Measurements from ENCODE around the gene ZNF609.

Gene ZNF609

GRCh38 chr15:64460206-64460723 is at the start of gene ZNF609:
Gene ZNF609, plus strand, starts transcription at chr15:64460578. Its CDS starts 38,842 bp downstream, at chr15:64499420.
- peak; percentile 89 for DNase-seq (ENCODE audit: low spot score)

DNA sequence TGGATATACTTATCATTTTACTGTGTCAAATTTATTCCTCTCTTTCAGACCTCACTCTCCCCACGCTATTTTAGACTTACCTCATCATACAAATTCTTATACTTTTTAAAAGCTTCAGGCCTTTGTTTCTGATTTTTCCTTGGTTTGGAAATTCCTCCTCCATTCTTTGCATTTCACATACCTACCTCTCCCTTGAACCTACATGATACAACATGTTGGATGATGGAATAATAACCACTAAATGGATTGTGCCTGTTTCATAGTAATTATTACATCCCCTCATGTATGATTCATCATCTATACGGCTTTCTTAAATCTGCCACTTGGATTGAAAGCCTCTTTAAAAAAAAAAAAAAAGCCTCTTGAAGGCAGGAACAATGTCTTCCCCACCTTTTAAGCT is 48.2 kb upstream of the ZNF609 start:
- no peak for DNase-seq (ENCODE audit: low spot score)

- no peak for DNase-seq (ENCODE audit: low spot score)
Measured at GRCh38 chr15:64422697-64423096, 37.7 kb upstream of the ZNF609 start.

- DNase-seq (ENCODE audit: low spot score) = no peak
Measured at GRCh38 chr15:64423970-64424369, 36.4 kb upstream of the ZNF609 start.

DNA sequence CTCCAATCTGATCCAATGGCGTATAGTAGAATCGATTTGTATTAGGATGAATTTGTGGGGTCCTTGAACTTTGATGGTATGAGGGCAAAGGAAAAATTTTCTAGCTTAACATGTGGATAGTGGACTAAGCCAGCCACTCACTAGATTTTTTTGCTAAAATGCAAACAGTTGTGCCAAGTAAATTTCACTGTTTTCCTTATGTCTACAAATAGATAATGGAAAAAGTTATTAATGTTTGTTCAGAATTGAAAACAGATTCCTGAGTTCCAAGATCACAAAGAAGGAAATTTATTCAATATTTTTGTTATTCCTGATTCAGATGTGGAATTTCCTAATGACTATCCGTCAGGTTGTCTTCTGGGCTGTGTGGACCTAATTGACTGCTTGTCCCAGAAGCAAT is 35.2 kb upstream of the ZNF609 start:
- no peak for DNase-seq (ENCODE audit: low spot score)

DNA sequence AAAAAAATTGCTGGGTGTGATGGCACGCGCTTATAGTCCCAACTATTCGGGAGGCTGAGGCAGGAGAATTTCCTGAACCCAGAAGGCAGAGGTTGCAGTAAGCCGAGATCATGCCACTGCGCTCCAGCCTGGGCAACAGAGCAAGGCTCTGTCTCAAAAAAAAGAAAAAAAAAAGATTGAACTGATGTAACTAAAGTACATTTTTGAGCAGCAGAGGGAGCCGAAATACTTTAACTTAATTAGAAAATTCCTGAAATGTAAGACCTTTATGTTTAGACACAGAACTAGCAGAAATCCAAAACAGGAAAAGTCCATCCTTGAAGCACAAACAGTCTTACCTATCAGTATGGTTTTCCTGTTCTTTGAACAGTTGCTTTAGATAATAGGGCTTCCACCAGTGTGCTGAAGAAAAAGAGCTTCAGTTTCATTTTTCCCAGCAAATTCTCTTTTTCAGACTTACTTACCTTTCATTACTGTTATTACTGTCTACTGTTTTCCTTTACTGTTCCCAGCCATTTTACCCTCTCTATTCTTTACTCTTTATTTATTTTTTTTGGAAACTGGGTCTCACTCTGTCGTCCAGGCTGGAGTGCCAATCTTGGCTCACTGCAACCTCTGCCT is 33.4 kb upstream of the ZNF609 start:
- DNase-seq (ENCODE audit: low spot score) = no peak

DNA sequence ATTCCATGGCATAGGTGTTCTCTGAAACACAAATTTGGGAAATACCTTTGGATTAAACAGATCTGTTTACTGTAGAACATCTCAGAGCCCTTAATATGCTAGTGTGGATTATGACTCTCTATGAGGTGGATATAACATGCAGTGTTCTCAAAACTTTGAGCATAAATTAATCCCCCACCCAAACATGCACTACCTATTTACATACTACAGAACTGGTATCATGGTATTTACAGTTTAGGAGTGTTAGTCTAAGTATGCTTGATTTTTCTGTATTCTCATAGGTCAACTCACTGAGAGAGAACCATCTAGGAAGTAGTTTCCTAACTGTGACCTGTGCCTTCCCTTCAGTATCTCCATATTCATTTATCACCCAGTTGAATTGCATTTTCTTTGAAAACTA is 30.9 kb upstream of the ZNF609 start:
- no peak for DNase-seq (ENCODE audit: low spot score)

DNA sequence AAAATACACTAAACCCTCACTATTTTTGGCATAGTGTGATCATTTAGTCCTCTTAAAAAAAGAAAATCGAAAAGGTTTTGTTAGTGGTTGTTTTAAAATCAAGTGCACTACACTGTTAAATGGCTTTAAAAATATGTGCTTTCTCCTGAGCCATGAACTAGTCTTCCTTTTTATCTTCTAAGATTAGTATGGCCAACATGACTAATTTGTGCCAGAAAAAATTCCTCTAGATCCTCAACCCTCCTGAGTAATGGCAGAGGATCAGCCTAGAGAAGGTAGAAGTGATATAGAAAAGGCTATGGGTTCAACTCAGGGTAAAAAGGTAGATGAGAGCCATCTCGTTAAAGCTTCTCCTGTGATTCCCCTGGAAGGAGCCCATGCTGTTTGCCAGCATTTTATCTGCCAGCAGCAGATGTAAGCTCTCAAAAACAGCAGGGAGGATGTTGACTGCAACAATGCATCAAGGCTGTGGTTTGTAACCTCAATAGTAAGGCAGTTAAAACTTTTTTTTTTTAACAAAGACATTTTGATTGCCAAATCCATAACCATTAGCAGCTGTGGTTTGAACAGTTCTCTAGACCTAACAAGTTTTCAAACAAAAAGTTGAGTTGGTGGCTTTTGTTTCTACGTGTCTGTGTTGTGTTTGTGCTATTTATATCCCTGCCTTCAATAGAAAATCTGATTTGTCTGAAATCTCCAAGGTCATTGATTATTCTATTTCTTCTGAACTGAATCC is 30.2 kb upstream of the ZNF609 start:
- no peak for DNase-seq (ENCODE audit: low spot score)

- DNase-seq (ENCODE audit: low spot score) = no peak
Measured at GRCh38 chr15:64437982-64438381, 22.4 kb upstream of the ZNF609 start.

DNA sequence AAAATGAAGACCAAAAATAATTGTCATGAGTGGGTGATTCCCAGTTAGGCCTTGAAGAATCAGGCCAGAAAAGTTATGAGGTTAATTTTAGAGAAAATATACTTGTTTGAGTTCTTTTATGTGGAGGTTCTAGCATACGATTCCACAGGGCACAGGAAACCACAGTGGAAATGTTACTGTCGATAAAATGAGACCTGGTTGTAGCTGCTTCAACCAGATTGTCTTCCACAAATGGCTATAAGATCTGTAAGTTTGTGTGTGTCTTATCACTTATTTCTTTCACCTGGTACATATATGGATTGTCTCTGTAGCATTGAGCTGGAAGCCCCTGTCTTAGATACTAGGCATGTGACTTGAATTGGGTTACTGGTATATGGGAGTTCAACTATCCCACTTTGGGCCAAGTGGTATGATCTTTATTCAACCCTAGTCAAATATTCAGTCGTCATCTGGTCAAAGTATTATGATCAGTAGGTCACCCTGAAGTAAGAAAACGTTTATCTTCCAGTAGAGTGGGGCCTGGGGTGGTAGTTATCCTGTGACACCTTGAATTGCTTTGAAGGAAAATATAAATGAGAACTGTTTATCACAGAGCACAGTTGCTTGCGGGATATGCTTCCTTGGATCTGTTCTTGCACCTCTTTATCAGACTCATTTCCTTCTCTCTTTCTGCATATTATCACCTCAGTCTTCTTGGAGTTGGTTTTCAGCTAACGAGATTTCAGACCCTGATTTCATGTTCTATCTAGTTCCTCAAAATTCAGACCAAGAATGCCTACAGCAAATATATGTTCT is 21.5 kb upstream of the ZNF609 start:
- no peak for DNase-seq (ENCODE audit: low spot score)

DNA sequence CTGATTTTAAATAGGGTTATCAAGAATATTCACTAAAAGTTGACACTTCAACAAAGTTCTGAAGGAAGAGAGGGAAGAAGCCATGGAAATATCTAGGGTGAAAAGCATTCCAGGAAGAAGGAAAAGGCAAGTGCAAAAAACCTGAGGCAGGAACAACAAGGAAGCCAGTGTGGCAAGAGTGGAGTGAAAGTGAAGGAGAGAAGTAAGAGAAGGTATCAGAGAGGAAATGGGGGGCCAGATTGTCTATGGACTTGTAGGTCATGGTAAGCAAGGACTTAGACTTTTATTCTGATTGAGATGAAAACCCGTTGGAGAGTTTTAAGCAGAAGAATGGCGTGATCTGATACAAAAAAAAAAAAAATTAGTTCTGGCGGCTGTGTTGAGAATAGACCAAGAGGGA is 18.5 kb upstream of the ZNF609 start:
- no peak for DNase-seq (ENCODE audit: low spot score)

DNA sequence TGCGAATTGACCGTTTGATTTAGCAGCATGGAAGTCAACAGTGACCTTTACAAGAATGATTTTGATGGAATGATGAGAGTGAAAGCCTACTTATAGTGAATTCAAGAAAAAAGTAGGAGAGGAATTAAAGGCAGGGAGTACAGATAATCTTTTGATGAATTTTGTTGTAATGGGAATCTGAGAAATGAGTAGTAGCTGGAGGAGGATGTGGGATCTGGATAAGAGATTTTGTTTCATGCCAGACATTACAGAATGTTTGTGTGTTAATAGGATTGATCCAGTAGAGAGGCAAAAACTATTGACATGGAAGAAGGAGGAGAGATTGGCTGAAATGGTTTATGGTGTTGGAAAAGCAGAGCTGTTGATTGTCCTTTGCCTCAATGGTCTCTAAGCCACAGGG is 17.4 kb upstream of the ZNF609 start:
- DNase-seq (ENCODE audit: low spot score) = no peak

DNA sequence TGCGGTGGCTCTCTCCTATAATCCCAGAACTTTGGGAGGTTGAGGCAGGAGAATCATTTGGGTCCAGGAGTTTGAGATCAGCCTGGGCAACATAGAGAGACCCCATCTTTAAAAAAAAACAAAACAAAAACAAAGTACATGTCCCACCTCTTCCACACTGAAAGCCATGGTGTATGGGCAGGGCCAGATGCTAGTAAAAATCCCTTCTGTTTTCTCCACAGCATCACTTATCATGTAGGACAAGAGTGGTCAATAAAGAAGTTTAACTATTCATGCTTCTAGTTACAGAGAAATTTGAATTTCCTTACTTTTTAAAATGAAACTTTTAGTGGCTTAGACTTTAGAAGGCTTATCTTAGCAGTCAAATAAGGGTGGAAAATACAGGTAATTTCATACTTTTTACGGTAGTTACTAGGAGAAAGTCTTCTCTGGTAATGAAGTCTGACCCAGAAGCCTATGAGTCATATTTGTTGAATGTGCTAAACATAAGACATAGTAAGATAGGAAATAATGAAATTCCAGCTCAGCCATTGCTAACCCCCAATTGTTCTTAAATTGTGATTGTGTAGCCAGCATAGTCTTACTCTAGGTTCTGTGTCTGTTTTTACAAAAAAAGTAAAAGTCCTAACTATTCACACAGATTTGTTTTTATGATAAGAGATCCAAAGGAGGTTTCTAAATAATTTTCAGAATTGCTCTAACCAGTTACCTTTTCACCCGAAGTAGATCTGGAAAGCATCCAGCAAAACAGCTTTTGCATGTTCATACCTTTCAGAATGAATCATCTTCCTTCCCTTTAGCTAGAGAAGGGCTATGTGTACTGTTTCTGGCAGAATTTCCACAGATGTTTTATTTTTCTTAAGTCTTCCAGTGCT is 16.4 kb upstream of the ZNF609 start:
- no peak for DNase-seq (ENCODE audit: low spot score)

DNA sequence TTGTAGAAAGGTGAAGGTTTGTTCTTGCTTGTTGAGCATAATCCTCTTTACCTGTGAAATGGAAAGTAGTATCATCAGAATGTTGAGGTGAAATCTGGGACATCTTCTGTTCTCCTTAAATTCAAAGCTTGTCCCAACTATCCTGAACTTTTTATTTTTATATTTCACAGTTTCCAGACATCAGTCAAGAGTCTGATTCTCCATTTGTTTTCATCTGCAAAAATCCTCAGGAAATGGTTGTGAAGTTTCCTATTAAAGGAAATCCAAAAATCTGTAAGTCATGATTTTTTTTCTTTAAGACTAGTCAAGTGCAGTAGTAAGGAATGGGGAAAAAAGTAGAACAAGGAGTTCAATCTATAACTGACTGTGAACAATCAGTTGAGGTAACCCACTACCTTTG is 15.5 kb upstream of the ZNF609 start:
- DNase-seq (ENCODE audit: low spot score) = no peak

DNA sequence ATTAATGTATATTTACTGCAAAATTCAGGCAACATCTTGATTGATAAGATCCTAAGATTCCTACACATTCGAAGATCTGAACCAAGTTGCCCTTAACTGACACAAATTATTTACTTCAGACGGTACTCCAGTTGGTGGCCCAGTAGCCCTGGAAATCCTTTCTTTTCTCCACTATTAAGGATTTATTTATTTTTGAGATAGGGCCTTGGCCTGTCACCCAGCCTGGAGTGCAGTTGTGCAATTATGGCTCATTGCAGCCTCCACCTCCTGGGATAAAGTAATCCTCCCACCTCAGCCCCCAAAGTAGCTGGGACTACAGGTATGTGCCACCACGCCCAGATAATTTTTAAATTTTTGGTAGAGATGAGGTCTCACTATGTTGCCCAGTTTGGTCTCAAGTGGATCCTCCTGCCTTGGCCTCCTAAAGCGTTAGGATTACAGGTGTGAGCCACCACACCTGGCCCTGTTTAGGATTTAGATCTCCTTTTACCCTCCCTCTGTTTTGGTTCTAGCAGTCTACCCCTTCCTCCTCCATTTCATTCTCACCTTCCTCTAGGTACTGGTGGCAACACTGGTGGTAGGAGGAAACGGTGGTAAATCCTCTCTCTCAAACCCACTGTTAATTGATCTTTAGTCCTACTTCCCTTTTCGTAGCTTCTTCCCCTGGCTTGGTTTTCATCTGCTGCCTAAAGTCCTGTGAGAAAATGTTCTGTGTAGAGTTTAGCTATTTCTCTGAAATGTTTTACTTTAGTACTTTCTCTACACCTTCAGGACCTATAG is 12.7 kb upstream of the ZNF609 start:
- DNase-seq (ENCODE audit: low spot score) = no peak

DNA sequence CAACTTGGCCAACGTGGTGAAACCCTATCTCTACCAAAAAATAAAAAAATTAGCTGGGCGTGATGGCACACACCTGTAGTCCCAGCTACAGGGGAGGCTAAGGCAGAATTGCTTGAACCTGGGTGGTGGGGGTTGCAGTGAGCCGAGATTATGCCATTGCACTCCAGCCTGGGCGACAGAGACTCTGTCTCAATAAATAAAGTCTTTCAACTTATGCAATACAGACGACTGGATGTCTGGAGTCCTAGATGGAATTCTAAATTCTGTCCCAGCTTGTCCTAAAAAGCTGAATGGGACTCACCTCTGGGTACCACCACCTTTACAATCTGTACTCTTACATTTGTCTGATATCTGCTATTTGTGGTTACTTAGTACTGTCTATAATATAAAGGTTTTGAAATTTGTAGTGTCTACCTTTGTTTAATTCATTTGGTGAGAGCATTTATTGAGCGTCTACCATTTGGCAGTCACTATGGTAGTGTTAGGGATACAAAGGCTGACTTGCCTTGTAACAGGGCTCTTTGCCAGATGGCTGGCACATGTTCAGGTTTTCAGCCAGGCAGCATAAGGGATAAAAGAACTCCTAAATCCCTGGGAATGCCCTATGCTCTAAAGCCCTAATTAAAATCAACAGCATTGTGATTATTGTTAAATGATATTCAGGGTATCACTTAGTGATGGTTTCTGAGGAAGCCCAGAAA is 7.2 kb upstream of the ZNF609 start:
- no peak for DNase-seq (ENCODE audit: low spot score)

GRCh38 chr15:64453689-64454037 is 6.7 kb upstream of the ZNF609 start:
- no peak for DNase-seq (ENCODE audit: low spot score)

DNA sequence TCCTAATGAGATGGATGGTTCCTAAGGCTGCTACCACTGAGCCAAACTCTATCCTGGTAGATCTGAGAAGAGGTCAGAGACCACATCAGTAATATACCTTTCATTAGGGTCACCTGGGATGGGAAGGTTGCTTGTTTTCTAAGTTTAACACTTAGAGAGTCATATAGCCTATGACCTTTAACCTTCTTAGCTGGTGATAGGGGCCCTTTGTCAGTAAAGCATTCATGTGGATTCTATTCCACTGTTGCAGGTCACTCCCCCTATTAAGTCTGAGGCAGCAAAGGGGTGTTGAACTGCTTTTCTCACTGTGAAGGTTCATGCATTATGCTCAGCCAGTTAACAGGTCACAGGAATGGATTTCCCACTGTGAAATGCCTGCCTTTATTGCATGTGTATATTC is 6.1 kb upstream of the ZNF609 start:
- no peak for DNase-seq (ENCODE audit: low spot score)

- DNase-seq (ENCODE audit: low spot score) = no peak
Measured at GRCh38 chr15:64455961-64456371, 4.4 kb upstream of the ZNF609 start.

DNA sequence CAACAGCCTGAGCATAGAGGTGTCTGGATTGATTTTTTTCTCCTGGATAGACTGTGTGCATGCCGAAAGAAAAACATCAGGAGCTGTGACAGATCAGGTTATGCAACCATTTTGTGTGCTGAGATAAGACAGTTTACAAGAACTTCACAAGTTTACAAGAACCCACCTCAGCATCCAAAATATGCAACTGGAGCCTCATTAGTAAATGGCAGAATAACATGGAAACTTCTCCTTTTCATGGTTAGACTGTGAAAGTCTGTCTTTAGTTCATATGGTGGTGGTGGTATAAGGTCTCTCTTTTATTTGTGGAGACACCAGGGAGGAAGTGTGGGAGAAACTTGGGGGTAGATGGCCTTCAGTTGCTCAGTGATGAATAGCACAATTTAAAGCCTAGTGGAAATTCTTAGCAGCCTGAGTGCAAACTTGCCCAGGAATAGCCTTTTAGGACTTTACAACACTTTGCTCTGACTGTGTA is 3.7 kb upstream of the ZNF609 start:
- no peak for DNase-seq (ENCODE audit: low spot score)

Data from HuH-7.5 (cell line).